ENCODE data around the gene MYRIP. TPM values are rescaled to one million over a fixed set of nuclear protein-coding genes. Genes with fewer than 3 reads are reported as not detected.

The MYRIP gene
- total RNA-seq, 1 experiment from 2014 or later: 0.59 TPM

DNA sequence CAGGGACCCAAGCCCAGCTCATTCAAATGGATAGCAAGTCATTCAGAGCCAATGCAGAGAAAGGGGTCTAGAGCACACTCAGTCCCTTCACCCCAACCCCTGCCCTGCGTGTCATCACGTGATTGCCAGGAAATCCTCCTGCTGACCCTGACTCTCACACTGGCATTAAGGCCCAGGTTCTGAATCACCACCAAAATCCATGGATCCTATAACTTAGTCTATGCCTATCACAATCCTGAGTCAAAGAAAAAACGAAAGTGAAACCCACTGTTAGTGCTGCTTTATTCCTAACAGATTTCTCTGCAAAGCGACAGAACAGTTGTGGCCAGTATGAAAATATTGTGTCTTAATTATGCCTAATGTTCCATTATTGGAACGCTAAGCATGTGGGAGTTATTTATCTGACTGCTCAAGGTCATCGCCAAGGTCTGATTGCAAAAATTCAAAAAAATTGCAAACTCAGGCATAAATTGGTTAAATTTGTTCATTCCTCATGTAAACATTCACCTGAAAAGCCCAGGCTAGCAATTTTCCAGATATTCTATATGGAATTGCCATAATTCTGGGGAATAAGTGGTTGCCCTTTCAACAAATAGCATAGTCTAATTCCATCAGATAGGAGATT, 391.4 kb downstream of the MYRIP start:
- no peak for DNase-seq
- H3K27ac Mint-ChIP-seq (ENCODE audit: unreplicated experiment): no peak overlapping the region
- H3K4me3 ChIP-seq (ENCODE audit: low read depth, low read length): no peak overlapping the region
- H3K4me1 ChIP-seq: no peaks in the 10 kb centered on the region
- CTCF ChIA-PET: no interaction called here
- no TSS peak for BruUV-seq (replicated peaks)
- no peaks in the 10 kb centered on the region for H3K36me3 ChIP-seq (ENCODE audit: control insufficient read depth, insufficient read depth, low read length)
- TF ChIP-seq, protein P1, sequence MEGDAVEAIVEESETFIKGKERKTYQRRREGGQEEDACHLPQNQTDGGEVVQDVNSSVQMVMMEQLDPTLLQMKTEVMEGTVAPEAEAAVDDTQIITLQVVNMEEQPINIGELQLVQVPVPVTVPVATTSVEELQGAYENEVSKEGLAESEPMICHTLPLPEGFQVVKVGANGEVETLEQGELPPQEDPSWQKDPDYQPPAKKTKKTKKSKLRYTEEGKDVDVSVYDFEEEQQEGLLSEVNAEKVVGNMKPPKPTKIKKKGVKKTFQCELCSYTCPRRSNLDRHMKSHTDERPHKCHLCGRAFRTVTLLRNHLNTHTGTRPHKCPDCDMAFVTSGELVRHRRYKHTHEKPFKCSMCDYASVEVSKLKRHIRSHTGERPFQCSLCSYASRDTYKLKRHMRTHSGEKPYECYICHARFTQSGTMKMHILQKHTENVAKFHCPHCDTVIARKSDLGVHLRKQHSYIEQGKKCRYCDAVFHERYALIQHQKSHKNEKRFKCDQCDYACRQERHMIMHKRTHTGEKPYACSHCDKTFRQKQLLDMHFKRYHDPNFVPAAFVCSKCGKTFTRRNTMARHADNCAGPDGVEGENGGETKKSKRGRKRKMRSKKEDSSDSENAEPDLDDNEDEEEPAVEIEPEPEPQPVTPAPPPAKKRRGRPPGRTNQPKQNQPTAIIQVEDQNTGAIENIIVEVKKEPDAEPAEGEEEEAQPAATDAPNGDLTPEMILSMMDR (IDR thresholded peaks at IDR 0.05; ENCODE audit: insufficient read depth in 1 of 2, low read depth in 1 of 2, low read length in 1 of 2, severe bottlenecking in 1 of 2, unreplicated experiment in 1 of 2): no peak
- no peaks in the 10 kb centered on the region for H3K9me3 Mint-ChIP-seq (ENCODE audit: unreplicated experiment)
- H3K27me3 Mint-ChIP-seq (ENCODE audit: insufficient read depth, unreplicated experiment): peaks cover 12% of the 10 kb centered on the region
- no peak overlapping the region for H3K4me3 Mint-ChIP-seq (ENCODE audit: unreplicated experiment)
- H3K36me3 Mint-ChIP-seq (ENCODE audit: insufficient read depth, unreplicated experiment): peaks cover 6% of the 10 kb centered on the region
- POLR2A ChIA-PET: no interaction called here
- intact Hi-C loops (cut with micrococcal nuclease; ENCODE audit: unreplicated experiment): no loop called here
- H3K4me1 Mint-ChIP-seq (ENCODE audit: low read depth, unreplicated experiment): no peaks in the 10 kb centered on the region
- no peaks in the 10 kb centered on the region for H3K9me3 ChIP-seq
- H3K27me3 ChIP-seq (replicated peaks; ENCODE audit: control insufficient read depth, insufficient read depth, low read length): no peaks in the 10 kb centered on the region

DNA sequence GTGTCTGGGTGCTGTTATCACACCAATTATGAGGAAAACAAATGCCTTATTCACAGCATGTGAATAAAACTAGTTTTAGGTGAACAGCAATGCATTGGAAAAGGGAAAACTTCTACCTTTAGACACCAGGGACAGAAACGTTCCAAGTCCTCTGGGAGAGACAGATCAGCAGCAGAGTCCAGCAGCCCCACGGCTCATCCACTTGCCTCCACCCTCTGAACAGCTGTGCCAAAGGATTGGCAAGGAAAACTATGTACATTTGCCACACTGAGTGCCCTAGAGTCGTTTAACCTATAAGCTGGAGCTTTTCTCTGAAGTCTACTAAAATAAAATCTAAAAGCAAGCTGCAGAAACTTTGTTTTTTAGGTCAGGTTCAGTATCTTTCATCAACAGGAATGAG, 392.4 kb downstream of the MYRIP start:
- peaks cover 7% of the 10 kb centered on the region for H3K27me3 Mint-ChIP-seq (ENCODE audit: insufficient read depth, unreplicated experiment)
- no peak overlapping the region for H3K27ac Mint-ChIP-seq (ENCODE audit: unreplicated experiment)
- Histone ChIP-seq H3K27me3 (replicated peaks; ENCODE audit: control insufficient read depth, insufficient read depth, low read length) (no peaks in the 10 kb centered on the region; the same call in 1 of the 2 replicates), H3K4me3 (ENCODE audit: low read depth, low read length) (no peak overlapping the region), H3K9me3 (no peaks in the 10 kb centered on the region), H3K4me1 (no peaks in the 10 kb centered on the region), H3K36me3 (ENCODE audit: control insufficient read depth, insufficient read depth, low read length) (no peaks in the 10 kb centered on the region)
- TF ChIP-seq, protein P1 (IDR thresholded peaks at IDR 0.05; ENCODE audit: insufficient read depth in 1 of 2, low read depth in 1 of 2, low read length in 1 of 2, severe bottlenecking in 1 of 2, unreplicated experiment in 1 of 2): no peak
- intact Hi-C loops (cut with micrococcal nuclease; ENCODE audit: unreplicated experiment): no loop called here
- no peak for DNase-seq
- H3K4me3 Mint-ChIP-seq (ENCODE audit: unreplicated experiment): no peak overlapping the region
- H3K36me3 Mint-ChIP-seq (ENCODE audit: insufficient read depth, unreplicated experiment): peaks cover 6% of the 10 kb centered on the region
- CTCF ChIA-PET: no interaction called here
- no peaks in the 10 kb centered on the region for H3K9me3 Mint-ChIP-seq (ENCODE audit: unreplicated experiment)
- BruUV-seq (replicated peaks): no TSS peak
- no peaks in the 10 kb centered on the region for H3K4me1 Mint-ChIP-seq (ENCODE audit: low read depth, unreplicated experiment)
- POLR2A ChIA-PET: no interaction called here

DNA sequence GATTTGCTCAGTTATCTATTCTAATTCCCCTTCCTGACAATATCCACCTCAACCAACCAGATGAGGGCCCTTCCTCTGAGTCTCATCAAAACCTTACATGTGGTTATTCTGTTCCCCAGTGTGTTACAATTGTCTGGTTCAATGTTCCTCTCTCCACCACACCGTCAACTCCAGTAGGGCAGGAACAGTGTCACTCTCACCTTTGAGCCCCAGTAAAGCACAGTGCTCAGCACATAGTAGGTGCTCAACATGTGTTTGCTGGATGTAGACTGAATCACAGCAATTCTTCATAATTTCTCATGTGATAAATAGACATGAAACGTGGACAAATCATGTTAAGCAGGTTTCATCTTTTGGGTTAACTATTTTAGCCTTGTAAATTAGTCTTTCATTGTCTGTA, 397.1 kb downstream of the MYRIP start:
- Histone ChIP-seq H3K36me3 (ENCODE audit: control insufficient read depth, insufficient read depth, low read length) (no peaks in the 10 kb centered on the region), H3K4me3 (ENCODE audit: low read depth, low read length) (no peak overlapping the region), H3K4me1 (no peaks in the 10 kb centered on the region), H3K27me3 (replicated peaks; ENCODE audit: control insufficient read depth, insufficient read depth, low read length) (no peaks in the 10 kb centered on the region; the same call in 1 of the 2 replicates), H3K9me3 (no peaks in the 10 kb centered on the region)
- intact Hi-C loops (cut with micrococcal nuclease; ENCODE audit: unreplicated experiment): no loop called here
- ChIA-PET POLR2A (no interaction called here), CTCF (no interaction called here)
- Mint-ChIP-seq H3K36me3 (ENCODE audit: insufficient read depth, unreplicated experiment) (no peaks in the 10 kb centered on the region), H3K27me3 (ENCODE audit: insufficient read depth, unreplicated experiment) (peaks cover 7% of the 10 kb centered on the region), H3K4me3 (ENCODE audit: unreplicated experiment) (no peak overlapping the region), H3K27ac (ENCODE audit: unreplicated experiment) (no peak overlapping the region), H3K4me1 (ENCODE audit: low read depth, unreplicated experiment) (no peaks in the 10 kb centered on the region), H3K9me3 (ENCODE audit: unreplicated experiment) (no peaks in the 10 kb centered on the region)
- no peak for DNase-seq
- TF ChIP-seq, protein P1 (IDR thresholded peaks at IDR 0.05; ENCODE audit: insufficient read depth in 1 of 2, low read depth in 1 of 2, low read length in 1 of 2, severe bottlenecking in 1 of 2, unreplicated experiment in 1 of 2): no peak
- no TSS peak for BruUV-seq (replicated peaks)
